ENCODE data around the gene IMMP2L. TPM values are rescaled to one million over a fixed set of nuclear protein-coding genes. Genes with fewer than 3 reads are reported as not detected.

IMMP2L gene
- total and polyA plus RNA-seq, 2 of the 8 experiments (the other 6 are each of a cell fraction or from before 2014, with no cell fraction given): 2.3 to 10.1 TPM

DNA sequence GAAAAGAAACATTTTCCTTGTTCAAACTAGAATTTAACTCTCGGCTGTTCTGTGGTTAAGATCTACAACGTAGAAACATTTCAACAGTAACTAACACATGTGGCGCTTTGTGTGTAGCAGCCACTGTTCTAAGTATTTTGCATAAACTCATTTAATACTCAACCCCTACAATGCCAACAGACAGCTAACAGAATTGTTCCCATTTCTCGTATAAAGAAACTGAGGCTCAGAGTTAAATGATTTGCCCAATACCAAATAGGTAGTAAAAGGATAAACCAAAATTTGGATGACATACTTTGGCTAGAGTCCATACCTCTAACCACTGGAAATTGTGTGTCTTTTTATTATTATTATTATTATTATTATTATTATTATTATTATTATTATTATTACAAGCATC lies 543.8 kb downstream of the IMMP2L start:
- H3K14ac ChIP-seq (ENCODE audit: insufficient read length): no peak overlapping the region
- no peak overlapping the region for H2BK20ac ChIP-seq (ENCODE audit: low read length)
- no peaks in the 10 kb centered on the region for H3K23me2 ChIP-seq (ENCODE audit: low read depth, low read length)
- no peak for TF ChIP-seq TEAD4 (IDR thresholded peaks at IDR 0.05; ENCODE audit: low read depth, low read length)
- no peak for TF ChIP-seq CEBPB (IDR thresholded peaks at IDR 0.05; ENCODE audit: low read depth, low read length)
- TF ChIP-seq POLR2A (IDR thresholded peaks at IDR 0.05; ENCODE audit: control extremely low read depth in 1 of 2, low read depth in 2 of 2, low read length in 2 of 2): no peak
- TF ChIP-seq CTBP2 (IDR thresholded peaks at IDR 0.05; ENCODE audit: borderline replicate concordance, insufficient read depth, insufficient read length, low read length): no peak
- TF ChIP-seq SAP30 (IDR thresholded peaks at IDR 0.05; ENCODE audit: insufficient read depth, insufficient replicate concordance, low read length): no peak
- no peak for TF ChIP-seq EZH2 (IDR thresholded peaks at IDR 0.05; ENCODE audit: low read depth, low read length, severe bottlenecking)
- no peak for TF ChIP-seq YY1 (IDR thresholded peaks at IDR 0.05; ENCODE audit: low read depth, low read length)
- no peak for TF ChIP-seq TBP (IDR thresholded peaks at IDR 0.05; ENCODE audit: low read depth, low read length)
- TF ChIP-seq HDAC2 (IDR thresholded peaks at IDR 0.05; ENCODE audit: borderline replicate concordance in 1 of 2, low read depth in 2 of 2, low read length in 2 of 2): no peak
- TF ChIP-seq HDAC6 (IDR thresholded peaks at IDR 0.05; ENCODE audit: low read depth, low read length): no peak
- no peak for TF ChIP-seq SRF (IDR thresholded peaks at IDR 0.05; ENCODE audit: low read depth, low read length)
- no peak for TF ChIP-seq MAFK (IDR thresholded peaks at IDR 0.05; ENCODE audit: low read depth, low read length)
- TF ChIP-seq EP300 (IDR thresholded peaks at IDR 0.05; ENCODE audit: borderline replicate concordance in 1 of 2, low read depth in 2 of 2, low read length in 2 of 2): no peak
- no peak overlapping the region for H4K5ac ChIP-seq (ENCODE audit: insufficient read length, low read depth, low read length)
- no peak overlapping the region for H3K9ac ChIP-seq (replicated peaks in 1 of 4; ENCODE audit: extremely low read depth in 1 of 4, low read depth in 3 of 4, low read length in 3 of 4)
- no peak overlapping the region for H4K8ac ChIP-seq (ENCODE audit: extremely low read depth, insufficient read depth, low read length)
- no peaks in the 10 kb centered on the region for H3K79me1 ChIP-seq (ENCODE audit: low read depth, low read length)
- no peak overlapping the region for H3K4me3 ChIP-seq (ENCODE audit: extremely low read depth in 1 of 4, insufficient read depth in 2 of 4, low read depth in 3 of 4, low read length in 4 of 4)
- no peak overlapping the region for H3K4ac ChIP-seq (replicated peaks; ENCODE audit: insufficient read length, low read depth, low read length)
- H2BK12ac ChIP-seq (ENCODE audit: low read depth, low read length): no peak overlapping the region
- ChIA-PET POLR2A (ENCODE audit: partially characterized antibody) (no interaction called here), CTCF (ENCODE audit: partially characterized antibody) (no interaction called here)
- H3K4me2 ChIP-seq (ENCODE audit: insufficient read depth in 1 of 2, low read depth in 2 of 2, low read length in 2 of 2): no peak overlapping the region
- no peaks in the 10 kb centered on the region for H3K79me2 ChIP-seq (ENCODE audit: control insufficient read depth in 1 of 2, insufficient read depth in 2 of 2, low read length in 2 of 2)
- DNase-seq (ENCODE audit: low read depth in 1 of 2, low spot score in 2 of 2) (no peak), FAIRE-seq (no peak)
- H3K36me3 ChIP-seq (ENCODE audit: control insufficient read depth in 2 of 4, insufficient read depth in 4 of 4, low read length in 3 of 4): no peaks in the 10 kb centered on the region; a peak in 1 of 8 replicates
- 85% methylated on average over 4 of the region's 4 CpGs; no CpG with 5 or more reads in 1 of the 2 experiments for WGBS, 2 experiments (ENCODE audit: extremely low coverage in 1 of 2, insufficient coverage in 1 of 2, insufficient read length in 1 of 2, insufficient replicate concordance in 2 of 2, low coverage in 1 of 2, low lambda C conversion rate in 2 of 2, missing lambda C conversion rate in 1 of 2)
- H3K23ac ChIP-seq (ENCODE audit: insufficient read length): no peak overlapping the region
- no peak overlapping the region for H4K91ac ChIP-seq (replicated peaks; ENCODE audit: insufficient read length, low read length)
- H3K18ac ChIP-seq (ENCODE audit: extremely low read depth, low read length): no peak overlapping the region
- H2BK5ac ChIP-seq (ENCODE audit: low read depth, low read length): no peak overlapping the region
- H3K27me3 ChIP-seq (replicated peaks in 1 of 4; ENCODE audit: control insufficient read depth in 3 of 4, extremely low read depth in 1 of 4, insufficient read depth in 3 of 4, low read length in 3 of 4): no peaks in the 10 kb centered on the region
- no peaks in the 10 kb centered on the region for H4K20me1 ChIP-seq (replicated peaks in 1 of 2; ENCODE audit: control insufficient read depth in 1 of 2, insufficient read depth in 2 of 2, low read length in 2 of 2)
- no peak overlapping the region for H3K27ac ChIP-seq (ENCODE audit: low read depth, low read length)
- H2BK120ac ChIP-seq (replicated peaks; ENCODE audit: low read depth, low read length): no peak overlapping the region
- H3K4me1 ChIP-seq (replicated peaks in 1 of 4; ENCODE audit: control insufficient read depth in 3 of 4, insufficient read depth in 4 of 4, low read length in 3 of 4): peaks cover 0 to 4% (median under 1%) of the 10 kb centered on the region in 4 experiments; a peak in 4 of 7 replicates
- H3K9me3 ChIP-seq (ENCODE audit: insufficient read depth in 2 of 2, low read depth in 1 of 2, low read length in 1 of 2): no peaks in the 10 kb centered on the region
- no peak overlapping the region for H2AK5ac ChIP-seq (ENCODE audit: low read depth, low read length)
- no peak overlapping the region for H2BK15ac ChIP-seq (ENCODE audit: low read length)
- H2AFZ ChIP-seq (ENCODE audit: low read length): no peak overlapping the region
- no peak overlapping the region for H3K56ac ChIP-seq (replicated peaks; ENCODE audit: insufficient read length, low read depth, low read length)

Measured in H1 (cell line).